Measurements from ENCODE around the gene PADI3.

GRCh38 chr1:17251701-17252376, 2.9 kb downstream of the PADI3 start:
- TF ChIP-seq CEBPB (IDR thresholded peaks at IDR 0.05) (no peak), CTCF (IDR thresholded peaks at IDR 0.05) (no peak), POLR2A (IDR thresholded peaks at IDR 0.05; ENCODE audit: low read length) (no peak), EP300 (IDR thresholded peaks at IDR 0.05) (no peak), HMGXB4 (CRISPR knock-in tag; IDR thresholded peaks at IDR 0.05; ENCODE audit: borderline replicate concordance) (no peak), MAZ (IDR thresholded peaks at IDR 0.05; ENCODE audit: borderline replicate concordance, low read depth, low read length) (no peak), HDAC2 (IDR thresholded peaks at IDR 0.05) (no peak), CHD2 (IDR thresholded peaks at IDR 0.05; ENCODE audit: low read length, partially characterized antibody) (no peak), FOSB (CRISPR knock-in tag; IDR thresholded peaks at IDR 0.05) (no peak), PBX3 (IDR thresholded peaks at IDR 0.05) (no peak), PHF8 (IDR thresholded peaks at IDR 0.05; ENCODE audit: borderline replicate concordance, low read depth) (no peak)

All from A549 (cell line).